Transverse colon (tissue), 3 donors: ENCODE results near the gene SH3BP5.

Source experiments
- POLR2A ChIP-seq: fragments of 450-650 bp; IDR thresholded peaks from one replicate; pipeline ENCODE4 v1.6.1; 2016; ENCODE audit warnings: antibody characterized with exemption, mild to moderate bottlenecking, moderate library complexity
- TF ChIP-seq, protein P1 (sequence below), 5 experiments: fragments of 200-600 bp in 3 of 5; fragments of 450-650 bp in 2 of 5; sonication (generic) in 3 of 5; IDR thresholded peaks; 1 replicate in 2 of 5; 2 replicates in 3 of 5; pipeline ENCODE4 v1.5.1; 2016 to 2017; ENCODE audit warnings: antibody characterized with exemption in 5 of 5, inconsistent platforms in 3 of 5, mild to moderate bottlenecking in 2 of 5, moderate library complexity in 1 of 5

DNA sequence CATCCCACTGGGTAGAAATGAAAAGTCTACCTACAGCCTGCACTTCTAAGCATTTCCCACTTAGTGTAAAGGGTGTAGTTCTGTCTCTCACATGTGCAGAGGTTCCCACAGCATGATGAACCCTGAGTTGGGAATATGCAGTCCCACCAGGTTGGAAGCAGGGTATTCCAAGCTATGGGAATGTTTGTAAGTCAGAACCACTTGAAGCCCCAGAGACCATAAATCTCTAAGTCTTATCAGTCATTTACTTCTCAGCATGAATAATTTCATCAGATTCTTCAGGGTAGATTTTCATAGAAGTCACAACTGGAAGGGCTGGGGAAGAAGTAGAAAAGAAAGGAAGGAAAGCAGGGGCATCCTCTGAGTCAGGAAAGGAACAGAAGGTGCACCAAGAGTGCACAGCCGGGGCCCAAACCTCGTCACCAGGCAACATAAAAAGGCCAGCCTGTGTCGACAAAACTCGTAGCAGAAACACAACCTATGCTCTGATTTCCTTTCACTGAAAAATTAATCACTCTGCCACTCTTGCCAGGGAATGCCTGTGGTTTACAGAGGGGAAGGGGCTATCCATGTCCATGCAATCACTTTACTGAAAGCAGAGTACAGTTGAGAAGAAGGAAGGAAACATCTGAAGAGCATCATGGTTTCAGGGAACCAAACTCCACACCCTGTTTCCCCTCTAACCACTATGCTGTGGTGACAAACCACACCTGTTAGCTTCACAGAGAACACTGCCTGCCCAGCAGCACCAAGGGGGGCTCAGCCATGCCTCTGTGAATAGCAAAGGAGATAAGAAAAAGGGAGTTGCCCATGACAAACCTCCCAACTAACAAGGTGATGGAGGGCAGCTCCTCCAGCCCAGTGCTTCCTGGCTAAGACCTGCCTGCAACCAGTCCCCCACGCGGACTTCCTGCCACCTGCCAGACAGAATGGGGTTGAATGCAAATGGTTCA lies 40.5 kb downstream of the SH3BP5 start:
- TF ChIP-seq POLR2A: no peak
- TF ChIP-seq, protein P1, sequence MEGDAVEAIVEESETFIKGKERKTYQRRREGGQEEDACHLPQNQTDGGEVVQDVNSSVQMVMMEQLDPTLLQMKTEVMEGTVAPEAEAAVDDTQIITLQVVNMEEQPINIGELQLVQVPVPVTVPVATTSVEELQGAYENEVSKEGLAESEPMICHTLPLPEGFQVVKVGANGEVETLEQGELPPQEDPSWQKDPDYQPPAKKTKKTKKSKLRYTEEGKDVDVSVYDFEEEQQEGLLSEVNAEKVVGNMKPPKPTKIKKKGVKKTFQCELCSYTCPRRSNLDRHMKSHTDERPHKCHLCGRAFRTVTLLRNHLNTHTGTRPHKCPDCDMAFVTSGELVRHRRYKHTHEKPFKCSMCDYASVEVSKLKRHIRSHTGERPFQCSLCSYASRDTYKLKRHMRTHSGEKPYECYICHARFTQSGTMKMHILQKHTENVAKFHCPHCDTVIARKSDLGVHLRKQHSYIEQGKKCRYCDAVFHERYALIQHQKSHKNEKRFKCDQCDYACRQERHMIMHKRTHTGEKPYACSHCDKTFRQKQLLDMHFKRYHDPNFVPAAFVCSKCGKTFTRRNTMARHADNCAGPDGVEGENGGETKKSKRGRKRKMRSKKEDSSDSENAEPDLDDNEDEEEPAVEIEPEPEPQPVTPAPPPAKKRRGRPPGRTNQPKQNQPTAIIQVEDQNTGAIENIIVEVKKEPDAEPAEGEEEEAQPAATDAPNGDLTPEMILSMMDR (IDR thresholded peaks at IDR 0.05): no peak
